Type B pancreatic cell (in vitro differentiated cells): ENCODE results near the gene DPP10. TPM values are rescaled to one million over a fixed set of nuclear protein-coding genes. Genes with fewer than 3 reads are reported as not detected.

Experiments
- DNase-seq: peaks from one replicate; pipeline ENCODE4 v3.0.0; 2021; ENCODE audit warnings: mixed read lengths; ENCODE audit not compliant: unreplicated experiment; ENCODE audit errors: extremely low spot score
- H3K27ac Mint-ChIP-seq: 2 replicates; pipeline ENCODE4 v1.8.0; 2021; ENCODE audit warnings: mild to moderate bottlenecking, mixed read lengths
- H3K27me3 Mint-ChIP-seq: 2 replicates; pipeline ENCODE4 v1.8.0; 2021; ENCODE audit warnings: mixed read lengths
- H3K36me3 Mint-ChIP-seq: 2 replicates; pipeline ENCODE4 v1.8.0; 2021; ENCODE audit warnings: mixed read lengths
- H3K4me1 Mint-ChIP-seq: one replicate; pipeline ENCODE4 v1.8.0; 2021; ENCODE audit warnings: mixed read lengths; ENCODE audit not compliant: unreplicated experiment
- H3K4me3 Mint-ChIP-seq: 2 replicates; pipeline ENCODE4 v1.8.0; 2021; ENCODE audit warnings: mild to moderate bottlenecking, mixed read lengths
- H3K9me3 Mint-ChIP-seq: 2 replicates; pipeline ENCODE4 v1.8.0; 2021; ENCODE audit warnings: mixed read lengths
- CTCF ChIP-seq: fragments of 200-600 bp; sonication (generic); conservative IDR thresholded peaks from 2 replicates; pipeline ENCODE4 v1.5.0; 2021; ENCODE audit warnings: antibody characterized with exemption, mild to moderate bottlenecking
- total RNA-seq: library from RNA; stranded (reverse); gene quantifications from 2 replicates; pipeline ENCODE4 v1.2.1, GENCODE V29; 2021; ENCODE audit warnings: low replicate concordance

The DPP10 gene
- total RNA-seq, 1 donor from 2014 or later: 8.8 TPM

GRCh38 chr2:114922076-114922475, 479.6 kb downstream of the DPP10 start:
- H3K9me3 Mint-ChIP-seq: no peaks in the 10 kb centered on the region
- no peaks in the 10 kb centered on the region for H3K4me1 Mint-ChIP-seq
- DNase-seq: no peak
- H3K36me3 Mint-ChIP-seq: no peaks in the 10 kb centered on the region
- H3K27ac Mint-ChIP-seq: no peak overlapping the region
- no peak overlapping the region for H3K4me3 Mint-ChIP-seq
- H3K27me3 Mint-ChIP-seq: peaks cover 4% of the 10 kb centered on the region
- TF ChIP-seq CTCF: no peak

GRCh38 chr2:114925296-114926255, 483.1 kb downstream of the DPP10 start:
- DNase-seq: no peak
- no peaks in the 10 kb centered on the region for H3K27me3 Mint-ChIP-seq
- peaks cover 11% of the 10 kb centered on the region for H3K9me3 Mint-ChIP-seq
- H3K4me3 Mint-ChIP-seq: no peak overlapping the region
- H3K27ac Mint-ChIP-seq: no peak overlapping the region
- no peaks in the 10 kb centered on the region for H3K4me1 Mint-ChIP-seq
- no peak for TF ChIP-seq CTCF
- H3K36me3 Mint-ChIP-seq: no peaks in the 10 kb centered on the region

- H3K9me3 Mint-ChIP-seq: peaks cover 11% of the 10 kb centered on the region
- no peak for TF ChIP-seq CTCF
- H3K27ac Mint-ChIP-seq: no peak overlapping the region
- H3K27me3 Mint-ChIP-seq: no peaks in the 10 kb centered on the region
- DNase-seq: no peak
- no peaks in the 10 kb centered on the region for H3K36me3 Mint-ChIP-seq
- no peaks in the 10 kb centered on the region for H3K4me1 Mint-ChIP-seq
- H3K4me3 Mint-ChIP-seq: no peak overlapping the region
These were observed 483.9 kb downstream of the DPP10 start for GRCh38 chr2:114926303-114926702.

GRCh38 chr2:114929225-114929624, 486.8 kb downstream of the DPP10 start:
- no peak for TF ChIP-seq CTCF
- no peak overlapping the region for H3K27ac Mint-ChIP-seq

GRCh38 chr2:114933671-114934241, 491.3 kb downstream of the DPP10 start:
- TF ChIP-seq CTCF: no peak
- peaks cover 5% of the 10 kb centered on the region for H3K9me3 Mint-ChIP-seq
- no peak overlapping the region for H3K27ac Mint-ChIP-seq
- DNase-seq: no peak
- H3K4me1 Mint-ChIP-seq: no peaks in the 10 kb centered on the region
- no peak overlapping the region for H3K4me3 Mint-ChIP-seq
- no peaks in the 10 kb centered on the region for H3K36me3 Mint-ChIP-seq
- peaks cover 4% of the 10 kb centered on the region for H3K27me3 Mint-ChIP-seq

More at GRCh38 chr2:114929225-114929624, 486.8 kb downstream of the DPP10 start:
- Mint-ChIP-seq H3K9me3 (peaks cover 11% of the 10 kb centered on the region), H3K36me3 (no peaks in the 10 kb centered on the region), H3K4me1 (no peaks in the 10 kb centered on the region), H3K4me3 (no peak overlapping the region), H3K27me3 (no peaks in the 10 kb centered on the region)
- no peak for DNase-seq
